ENCODE measurements around the gene TMEM174. TPM values are rescaled to one million over a fixed set of nuclear protein-coding genes. Genes with fewer than 3 reads are reported as not detected.

TMEM174 gene
- total RNA-seq, 1 donor from 2014 or later, result not detected

GRCh38 chr5:73130811-73131210, 42.2 kb upstream of the TMEM174 start:
- H3K9me3 Mint-ChIP-seq, result no peaks in the 10 kb centered on the region
- no peak overlapping the region for H3K27ac Mint-ChIP-seq
- no peak overlapping the region for H3K4me3 Mint-ChIP-seq
- peaks cover 4% of the 10 kb centered on the region for H3K27me3 Mint-ChIP-seq (ENCODE audit: low read depth)
- no peak for TF ChIP-seq CTCF (IDR thresholded peaks at IDR 0.05; ENCODE audit: unreplicated experiment)
- DNase-seq (ENCODE audit: low spot score in 2 of 2, unreplicated experiment in 2 of 2), result no peak
- H3K4me1 Mint-ChIP-seq, result peaks cover 15% of the 10 kb centered on the region
- no peaks in the 10 kb centered on the region for H3K36me3 Mint-ChIP-seq

GRCh38 chr5:73131711-73132425, 41.1 kb upstream of the TMEM174 start:
- peaks cover 3% of the 10 kb centered on the region for H3K27me3 Mint-ChIP-seq (ENCODE audit: low read depth)
- TF ChIP-seq CTCF (IDR thresholded peaks at IDR 0.05; ENCODE audit: unreplicated experiment), result no peak
- no peaks in the 10 kb centered on the region for H3K9me3 Mint-ChIP-seq
- no peak for DNase-seq (ENCODE audit: low spot score in 2 of 2, unreplicated experiment in 2 of 2)
- H3K4me1 Mint-ChIP-seq, result peaks cover 26% of the 10 kb centered on the region
- H3K27ac Mint-ChIP-seq, result no peak overlapping the region
- H3K36me3 Mint-ChIP-seq, result no peaks in the 10 kb centered on the region
- no peak overlapping the region for H3K4me3 Mint-ChIP-seq

- no peaks in the 10 kb centered on the region for H3K9me3 Mint-ChIP-seq
- H3K27me3 Mint-ChIP-seq (ENCODE audit: low read depth), result peaks cover 3% of the 10 kb centered on the region
- no peak for DNase-seq (ENCODE audit: low spot score in 2 of 2, unreplicated experiment in 2 of 2)
- no peaks in the 10 kb centered on the region for H3K36me3 Mint-ChIP-seq
- H3K4me3 Mint-ChIP-seq, result no peak overlapping the region
- TF ChIP-seq CTCF (IDR thresholded peaks at IDR 0.05; ENCODE audit: unreplicated experiment), result no peak
- peaks cover 30% of the 10 kb centered on the region for H3K4me1 Mint-ChIP-seq
- no peak overlapping the region for H3K27ac Mint-ChIP-seq
These were observed 40.2 kb upstream of the TMEM174 start for GRCh38 chr5:73132759-73133158.

GRCh38 chr5:73135021-73135420, 38.0 kb upstream of the TMEM174 start:
- no peaks in the 10 kb centered on the region for H3K9me3 Mint-ChIP-seq
- DNase-seq (ENCODE audit: low spot score in 2 of 2, unreplicated experiment in 2 of 2), result no peak
- TF ChIP-seq CTCF (IDR thresholded peaks at IDR 0.05; ENCODE audit: unreplicated experiment), result no peak
- H3K4me1 Mint-ChIP-seq, result peaks cover 34% of the 10 kb centered on the region
- H3K36me3 Mint-ChIP-seq, result no peaks in the 10 kb centered on the region
- H3K4me3 Mint-ChIP-seq, result no peak overlapping the region
- no peak overlapping the region for H3K27ac Mint-ChIP-seq
- peaks cover 3% of the 10 kb centered on the region for H3K27me3 Mint-ChIP-seq (ENCODE audit: low read depth)

- DNase-seq (ENCODE audit: low spot score in 2 of 2, unreplicated experiment in 2 of 2), result no peak
- no peaks in the 10 kb centered on the region for H3K27me3 Mint-ChIP-seq (ENCODE audit: low read depth)
- peak; percentile 52 for TF ChIP-seq CTCF (IDR thresholded peaks at IDR 0.05; ENCODE audit: unreplicated experiment)
- peak overlapping the region; percentile 18 for H3K27ac Mint-ChIP-seq
- no peaks in the 10 kb centered on the region for H3K36me3 Mint-ChIP-seq
- H3K4me3 Mint-ChIP-seq, result no peak overlapping the region
- peaks cover 30% of the 10 kb centered on the region for H3K4me1 Mint-ChIP-seq
- no peaks in the 10 kb centered on the region for H3K9me3 Mint-ChIP-seq
These were observed 37.5 kb upstream of the TMEM174 start for GRCh38 chr5:73135429-73136054.

Measured in mesothelial cell of epicardium (in vitro differentiated cells).